Cardiac ventricle fibroblast (primary cell): ENCODE measurements around the gene WEE1. TPM values are rescaled to one million over a fixed set of nuclear protein-coding genes. Genes with fewer than 3 reads are reported as not detected.

ENCODE experiments used
- total RNA-seq: library from RNA; depleted of rRNA; stranded (reverse); fragments of >200 nt; gene quantifications from 2 replicates; pipeline ENCODE4 v1.2.3, GENCODE V29; 2015

Gene WEE1
- total RNA-seq = 15.4 and 22.6 TPM in 2 replicates

DNA sequence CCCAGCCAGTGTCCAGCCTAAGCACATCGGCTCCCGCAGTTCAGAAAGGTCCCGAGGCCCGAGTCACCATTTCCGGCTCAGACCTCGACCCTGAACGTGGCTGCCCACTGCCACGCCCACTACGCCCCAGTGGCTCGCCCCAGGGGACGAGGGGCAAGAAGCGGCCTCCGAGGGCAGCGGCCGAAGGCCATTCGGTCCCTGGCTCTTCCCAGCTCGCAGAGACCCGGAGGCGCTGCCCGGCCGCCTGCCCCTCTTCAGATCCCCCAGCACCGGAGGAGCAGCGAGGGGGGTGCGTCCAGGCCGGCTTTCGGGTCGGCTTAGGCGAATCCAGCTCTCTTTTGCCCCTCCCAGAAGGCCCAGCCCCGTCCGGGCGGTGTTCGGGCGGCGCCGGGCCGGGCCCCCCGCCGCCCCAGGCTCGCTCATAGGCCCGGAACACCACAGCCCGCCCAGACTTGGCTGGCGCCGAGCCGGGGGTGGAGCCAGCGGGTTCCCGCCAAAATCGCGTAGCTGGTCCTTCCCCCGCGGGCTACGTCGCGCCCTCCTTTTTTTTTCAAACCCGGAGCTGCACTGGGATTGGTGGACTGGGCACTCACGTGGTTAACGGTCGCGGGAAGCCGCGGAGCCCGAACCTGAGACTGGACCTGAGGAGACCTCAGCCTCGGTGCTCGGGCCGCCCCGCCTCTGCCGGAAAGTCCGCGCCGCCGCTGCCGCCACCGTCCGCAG lies at the start of gene WEE1:
WEE1 (plus strand) TSS at position 619 of the 723 bp plus-strand sequence. CDS start 264 bp downstream, outside the sequence.

Other genes starting within 250 kb of the WEE1 start
- gene IPO7, start 189.0 kb upstream of the WEE1 start, total RNA-seq = 58.9 and 61.8 TPM in 2 replicates
- gene ZNF143, start 112.7 kb upstream of the WEE1 start, total RNA-seq = 10.1 and 10.5 TPM in 2 replicates
- gene SWAP70, start 90.4 kb downstream of the WEE1 start, total RNA-seq = 16.3 and 17.3 TPM in 2 replicates